ENCODE results near the gene EXOSC10.

GRCh38 chr1:11031624-11032262 lies 67.9 kb downstream of the EXOSC10 start:
- TF ChIP-seq CTCF (IDR thresholded peaks at IDR 0.05) (no peak), POLR2A (IDR thresholded peaks at IDR 0.05) (no peak), POLR2AphosphoS5 (IDR thresholded peaks at IDR 0.05; ENCODE audit: insufficient read depth in 1 of 2, low read depth in 1 of 2) (no peak)
